Measurements from ENCODE around the gene EID2. TPM values are rescaled to one million over a fixed set of nuclear protein-coding genes. Genes with fewer than 3 reads are reported as not detected.

Gene EID2, protein sequence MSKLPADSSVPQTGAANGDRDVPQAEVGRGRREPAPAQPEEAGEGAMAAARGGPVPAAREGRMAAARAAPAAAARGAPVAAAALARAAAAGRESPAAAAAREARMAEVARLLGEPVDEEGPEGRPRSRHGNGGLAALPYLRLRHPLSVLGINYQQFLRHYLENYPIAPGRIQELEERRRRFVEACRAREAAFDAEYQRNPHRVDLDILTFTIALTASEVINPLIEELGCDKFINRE
- 11.8 TPM for total RNA-seq

- intact Hi-C loops (cut with DNase I): loop anchor here (1.0 to 10.0 kb wide), 2 partner anchors 414 to 455 kb away; partner anchors contain the start of genes PAK4 and ZNF546
- no peaks in the 10 kb centered on the region for H3K36me3 ChIP-seq
- no peaks in the 10 kb centered on the region for H3K27me3 ChIP-seq
- H3K4me1 ChIP-seq: peaks cover 5 to 16% of the 10 kb centered on the region in 2 donors
- H3K27ac ChIP-seq: peak within 1 kb of the TSS; percentile 95 to 96
- TF ChIP-seq, protein P1, sequence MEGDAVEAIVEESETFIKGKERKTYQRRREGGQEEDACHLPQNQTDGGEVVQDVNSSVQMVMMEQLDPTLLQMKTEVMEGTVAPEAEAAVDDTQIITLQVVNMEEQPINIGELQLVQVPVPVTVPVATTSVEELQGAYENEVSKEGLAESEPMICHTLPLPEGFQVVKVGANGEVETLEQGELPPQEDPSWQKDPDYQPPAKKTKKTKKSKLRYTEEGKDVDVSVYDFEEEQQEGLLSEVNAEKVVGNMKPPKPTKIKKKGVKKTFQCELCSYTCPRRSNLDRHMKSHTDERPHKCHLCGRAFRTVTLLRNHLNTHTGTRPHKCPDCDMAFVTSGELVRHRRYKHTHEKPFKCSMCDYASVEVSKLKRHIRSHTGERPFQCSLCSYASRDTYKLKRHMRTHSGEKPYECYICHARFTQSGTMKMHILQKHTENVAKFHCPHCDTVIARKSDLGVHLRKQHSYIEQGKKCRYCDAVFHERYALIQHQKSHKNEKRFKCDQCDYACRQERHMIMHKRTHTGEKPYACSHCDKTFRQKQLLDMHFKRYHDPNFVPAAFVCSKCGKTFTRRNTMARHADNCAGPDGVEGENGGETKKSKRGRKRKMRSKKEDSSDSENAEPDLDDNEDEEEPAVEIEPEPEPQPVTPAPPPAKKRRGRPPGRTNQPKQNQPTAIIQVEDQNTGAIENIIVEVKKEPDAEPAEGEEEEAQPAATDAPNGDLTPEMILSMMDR (IDR thresholded peaks at IDR 0.05): peak; percentile 71 to 89 (median 87)
- peak; percentile 76 to 96 for DNase-seq (ENCODE audit: low spot score in 2 of 2)
- peak within 1 kb of the TSS; percentile 77 to 95 for H3K4me3 ChIP-seq
- no peaks in the 10 kb centered on the region for H3K9me3 ChIP-seq
These were observed at the start of gene EID2 for GRCh38 chr19:39539518-39540332. Gene EID2, minus strand, starts transcription at chr19:39540161. Its CDS starts 82 bp downstream, at chr19:39540079.

- TF ChIP-seq, protein P1 (IDR thresholded peaks at IDR 0.05): no peak
- H3K4me1 ChIP-seq: no peaks in the 10 kb centered on the region
- no peaks in the 10 kb centered on the region for H3K36me3 ChIP-seq
- H3K27me3 ChIP-seq: no peaks in the 10 kb centered on the region
- intact Hi-C loops (cut with DNase I): no loop called here
- H3K27ac ChIP-seq: no peak overlapping the region
- no peak overlapping the region for H3K4me3 ChIP-seq
- H3K9me3 ChIP-seq: no peaks in the 10 kb centered on the region
- no peak for DNase-seq (ENCODE audit: low spot score in 2 of 2)
These were observed 48.1 kb upstream of the EID2 start for GRCh38 chr19:39588066-39588465.

DNA sequence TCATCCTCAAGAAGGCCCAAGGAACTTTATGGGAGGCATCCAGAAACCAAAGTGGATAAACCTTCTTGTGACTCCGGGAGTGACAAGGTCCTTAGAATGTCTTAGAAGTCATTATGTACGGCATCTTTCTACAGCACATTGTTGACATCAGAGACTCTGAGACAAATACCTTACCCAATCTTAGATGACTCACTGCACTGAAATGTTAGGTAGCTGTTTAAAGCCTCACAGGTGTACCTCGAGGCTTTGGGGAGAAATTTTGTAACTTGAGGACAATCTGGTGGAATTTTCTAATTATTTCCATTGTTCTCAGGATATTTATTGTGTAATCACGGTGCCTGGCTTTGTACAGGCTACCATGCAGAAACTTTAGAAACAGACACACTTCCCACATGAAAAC, 47.5 kb upstream of the EID2 start:
- H3K4me3 ChIP-seq: no peak overlapping the region
- TF ChIP-seq, protein P1 (IDR thresholded peaks at IDR 0.05): no peak
- no peaks in the 10 kb centered on the region for H3K4me1 ChIP-seq
- intact Hi-C loops (cut with DNase I): no loop called here
- DNase-seq (ENCODE audit: low spot score in 2 of 2): no peak
- H3K27ac ChIP-seq: no peak overlapping the region
- no peaks in the 10 kb centered on the region for H3K36me3 ChIP-seq
- no peaks in the 10 kb centered on the region for H3K9me3 ChIP-seq
- no peaks in the 10 kb centered on the region for H3K27me3 ChIP-seq

GRCh38 chr19:39582891-39583625, 43.1 kb upstream of the EID2 start:
- no peak overlapping the region for H3K4me3 ChIP-seq
- H3K9me3 ChIP-seq: no peaks in the 10 kb centered on the region
- TF ChIP-seq, protein P1 (IDR thresholded peaks at IDR 0.05): no peak
- H3K27ac ChIP-seq: no peak overlapping the region
- H3K36me3 ChIP-seq: no peaks in the 10 kb centered on the region
- no peak for DNase-seq (ENCODE audit: low spot score in 2 of 2)
- intact Hi-C loops (cut with DNase I): no loop called here
- H3K4me1 ChIP-seq: no peaks in the 10 kb centered on the region
- no peaks in the 10 kb centered on the region for H3K27me3 ChIP-seq

DNA sequence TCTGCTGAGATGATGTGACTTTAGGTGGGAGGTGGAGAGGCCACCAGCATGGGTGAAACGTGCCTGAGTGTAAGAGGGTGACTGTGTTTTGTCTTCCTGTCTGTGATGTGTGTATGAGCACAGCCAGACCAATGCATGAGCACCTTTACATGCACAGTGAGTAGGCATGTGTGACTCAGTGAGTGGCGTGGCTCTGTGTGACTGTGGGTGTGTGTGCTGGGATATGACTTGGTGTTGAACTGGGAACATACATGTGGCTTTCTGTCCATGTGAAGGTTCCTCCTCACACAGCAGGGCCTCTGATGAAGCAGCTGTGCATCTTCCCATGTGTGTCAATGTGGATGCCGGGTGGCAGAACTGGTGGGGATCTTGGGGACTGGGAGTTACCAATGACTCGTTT, 42.5 kb upstream of the EID2 start:
- Histone ChIP-seq H3K4me1 (no peaks in the 10 kb centered on the region), H3K4me3 (no peak overlapping the region), H3K27me3 (no peaks in the 10 kb centered on the region), H3K9me3 (no peaks in the 10 kb centered on the region), H3K36me3 (no peaks in the 10 kb centered on the region), H3K27ac (no peak overlapping the region)
- TF ChIP-seq, protein P1 (IDR thresholded peaks at IDR 0.05): no peak
- intact Hi-C loops (cut with DNase I): no loop called here
- no peak for DNase-seq (ENCODE audit: low spot score in 2 of 2)
